Measurements from ENCODE around the gene SIL1.

The SIL1 gene

GRCh38 chr5:139147483-139148087, 50.6 kb downstream of the SIL1 start:
- no peak overlapping the region for H4K91ac ChIP-seq (ENCODE audit: low read length)

GRCh38 chr5:139146809-139147482, 51.2 kb downstream of the SIL1 start:
- Histone ChIP-seq H2AK5ac (ENCODE audit: low read length, severe bottlenecking) (no peak overlapping the region), H2BK15ac (ENCODE audit: low read depth, poor library complexity, severe bottlenecking) (no peak overlapping the region), H3K4me1 (ENCODE audit: control insufficient read depth, insufficient read depth, low read depth, low read length) (peaks cover 3% of the 10 kb centered on the region), H3K36me3 (ENCODE audit: control insufficient read depth in 1 of 2, insufficient read depth in 2 of 2, low read depth in 1 of 2, low read length in 2 of 2) (no peaks in the 10 kb centered on the region), H3K4me2 (ENCODE audit: low read length, poor library complexity, severe bottlenecking) (no peak overlapping the region), H3K4ac (ENCODE audit: low read depth in 1 of 2, low read length in 2 of 2) (peak overlapping the region in 1 of 2 experiments; percentile 47), H3K14ac (ENCODE audit: low read length in 2 of 2) (no peak overlapping the region), H2BK120ac (ENCODE audit: low read depth, low read length) (no peak overlapping the region), H3K27me3 (ENCODE audit: control insufficient read depth in 1 of 2, insufficient read depth in 1 of 2, low read length in 2 of 2) (no peaks in the 10 kb centered on the region), H3K27ac (ENCODE audit: low read length, poor library complexity, severe bottlenecking) (no peak overlapping the region), H2BK12ac (ENCODE audit: low read length in 2 of 2) (no peak overlapping the region), H2AFZ (ENCODE audit: low read depth, low read length) (no peak overlapping the region), H3K79me1 (replicated peaks; ENCODE audit: low read length, poor library complexity, severe bottlenecking) (peaks cover 35% of the 10 kb centered on the region), H3K9ac (ENCODE audit: low read length) (no peak overlapping the region), H3K9me3 (ENCODE audit: control insufficient read depth, low read length) (no peaks in the 10 kb centered on the region), H2BK5ac (ENCODE audit: low read depth, low read length, poor library complexity, severe bottlenecking) (no peak overlapping the region), H3K4me3 (ENCODE audit: insufficient read depth in 1 of 2, low read depth in 1 of 2, low read length in 2 of 2) (no peak overlapping the region), H3K18ac (ENCODE audit: low read depth in 1 of 2, low read length in 2 of 2) (no peak overlapping the region), H4K8ac (ENCODE audit: low read length) (peak overlapping the region; percentile 42), H3K23ac (ENCODE audit: low read length in 2 of 2) (no peak overlapping the region), H4K91ac (ENCODE audit: low read length) (no peak overlapping the region)
- 90% methylated on average over 1 of the region's 2 CpGs for WGBS
- no peak for DNase-seq

More at GRCh38 chr5:139147483-139148087, 50.6 kb downstream of the SIL1 start:
- H3K4ac ChIP-seq (ENCODE audit: low read depth in 1 of 2, low read length in 2 of 2) = peak overlapping the region in 1 of 2 experiments; percentile 47
- no peak overlapping the region for H3K18ac ChIP-seq (ENCODE audit: low read depth in 1 of 2, low read length in 2 of 2)
- 18% methylated on average over 2 of the region's 2 CpGs for WGBS
- H2BK120ac ChIP-seq (ENCODE audit: low read depth, low read length) = no peak overlapping the region
- H3K4me3 ChIP-seq (ENCODE audit: insufficient read depth in 1 of 2, low read depth in 1 of 2, low read length in 2 of 2) = no peak overlapping the region
- H3K23ac ChIP-seq (ENCODE audit: low read length in 2 of 2) = no peak overlapping the region
- no peak overlapping the region for H3K9ac ChIP-seq (ENCODE audit: low read length)
- H2AFZ ChIP-seq (ENCODE audit: low read depth, low read length) = no peak overlapping the region
- H3K79me1 ChIP-seq (replicated peaks; ENCODE audit: low read length, poor library complexity, severe bottlenecking) = peaks cover 36% of the 10 kb centered on the region
- H2AK5ac ChIP-seq (ENCODE audit: low read length, severe bottlenecking) = no peak overlapping the region
- H2BK12ac ChIP-seq (ENCODE audit: low read length in 2 of 2) = no peak overlapping the region
- no peak overlapping the region for H4K8ac ChIP-seq (ENCODE audit: low read length)
- no peaks in the 10 kb centered on the region for H3K27me3 ChIP-seq (ENCODE audit: control insufficient read depth in 1 of 2, insufficient read depth in 1 of 2, low read length in 2 of 2)
- H3K4me2 ChIP-seq (ENCODE audit: low read length, poor library complexity, severe bottlenecking) = peak overlapping the region; percentile 13
- H3K27ac ChIP-seq (ENCODE audit: low read length, poor library complexity, severe bottlenecking) = no peak overlapping the region
- DNase-seq = peak; percentile 65
- no peaks in the 10 kb centered on the region for H3K36me3 ChIP-seq (ENCODE audit: control insufficient read depth in 1 of 2, insufficient read depth in 2 of 2, low read depth in 1 of 2, low read length in 2 of 2)
- H3K14ac ChIP-seq (ENCODE audit: low read length in 2 of 2) = no peak overlapping the region
- H3K9me3 ChIP-seq (ENCODE audit: control insufficient read depth, low read length) = no peaks in the 10 kb centered on the region
- H2BK5ac ChIP-seq (ENCODE audit: low read depth, low read length, poor library complexity, severe bottlenecking) = no peak overlapping the region
- H2BK15ac ChIP-seq (ENCODE audit: low read depth, poor library complexity, severe bottlenecking) = no peak overlapping the region
- peaks cover 3% of the 10 kb centered on the region for H3K4me1 ChIP-seq (ENCODE audit: control insufficient read depth, insufficient read depth, low read depth, low read length)

GRCh38 chr5:139141446-139142204, 56.5 kb downstream of the SIL1 start:
- no peak overlapping the region for H2AFZ ChIP-seq (ENCODE audit: low read depth, low read length)
- no peak overlapping the region for H3K23ac ChIP-seq (ENCODE audit: low read length in 2 of 2)
- H3K4me2 ChIP-seq (ENCODE audit: low read length, poor library complexity, severe bottlenecking) = no peak overlapping the region
- no peaks in the 10 kb centered on the region for H3K36me3 ChIP-seq (ENCODE audit: control insufficient read depth in 1 of 2, insufficient read depth in 2 of 2, low read depth in 1 of 2, low read length in 2 of 2)
- no peaks in the 10 kb centered on the region for H3K9me3 ChIP-seq (ENCODE audit: control insufficient read depth, low read length)
- H2BK12ac ChIP-seq (ENCODE audit: low read length in 2 of 2) = no peak overlapping the region
- H4K91ac ChIP-seq (ENCODE audit: low read length) = no peak overlapping the region
- DNase-seq = no peak
- H4K8ac ChIP-seq (ENCODE audit: low read length) = no peak overlapping the region
- H3K4me3 ChIP-seq (ENCODE audit: insufficient read depth in 1 of 2, low read depth in 1 of 2, low read length in 2 of 2) = peak overlapping the region in 1 of 2 experiments; percentile 13
- no peak overlapping the region for H2BK5ac ChIP-seq (ENCODE audit: low read depth, low read length, poor library complexity, severe bottlenecking)
- H3K4me1 ChIP-seq (ENCODE audit: control insufficient read depth, insufficient read depth, low read depth, low read length) = peaks cover 12% of the 10 kb centered on the region
- WGBS = 95% methylated on average over 3 of the region's 3 CpGs
- H3K9ac ChIP-seq (ENCODE audit: low read length) = peak overlapping the region; percentile 87
- no peak overlapping the region for H2BK15ac ChIP-seq (ENCODE audit: low read depth, poor library complexity, severe bottlenecking)
- no peak overlapping the region for H3K4ac ChIP-seq (ENCODE audit: low read depth in 1 of 2, low read length in 2 of 2)
- H3K27ac ChIP-seq (ENCODE audit: low read length, poor library complexity, severe bottlenecking) = no peak overlapping the region
- peaks cover 17% of the 10 kb centered on the region for H3K79me1 ChIP-seq (replicated peaks; ENCODE audit: low read length, poor library complexity, severe bottlenecking)
- H3K18ac ChIP-seq (ENCODE audit: low read depth in 1 of 2, low read length in 2 of 2) = peak overlapping the region in 1 of 2 experiments; percentile 6
- no peak overlapping the region for H3K14ac ChIP-seq (ENCODE audit: low read length in 2 of 2)
- no peaks in the 10 kb centered on the region for H3K27me3 ChIP-seq (ENCODE audit: control insufficient read depth in 1 of 2, insufficient read depth in 1 of 2, low read length in 2 of 2)
- no peak overlapping the region for H2BK120ac ChIP-seq (ENCODE audit: low read depth, low read length)
- H2AK5ac ChIP-seq (ENCODE audit: low read length, severe bottlenecking) = no peak overlapping the region

GRCh38 chr5:139140591-139141071, 57.5 kb downstream of the SIL1 start:
- no peak overlapping the region for H2BK120ac ChIP-seq (ENCODE audit: low read depth, low read length)
- H3K79me1 ChIP-seq (replicated peaks; ENCODE audit: low read length, poor library complexity, severe bottlenecking) = peaks cover 19% of the 10 kb centered on the region
- H3K9ac ChIP-seq (ENCODE audit: low read length) = peak overlapping the region; percentile 87
- WGBS = 82% methylated on average over 6 of the region's 6 CpGs
- no peak overlapping the region for H2BK5ac ChIP-seq (ENCODE audit: low read depth, low read length, poor library complexity, severe bottlenecking)
- no peak overlapping the region for H4K91ac ChIP-seq (ENCODE audit: low read length)
- no peaks in the 10 kb centered on the region for H3K36me3 ChIP-seq (ENCODE audit: control insufficient read depth in 1 of 2, insufficient read depth in 2 of 2, low read depth in 1 of 2, low read length in 2 of 2)
- H3K4me1 ChIP-seq (ENCODE audit: control insufficient read depth, insufficient read depth, low read depth, low read length) = peaks cover 12% of the 10 kb centered on the region
- no peak overlapping the region for H3K4me3 ChIP-seq (ENCODE audit: insufficient read depth in 1 of 2, low read depth in 1 of 2, low read length in 2 of 2)
- DNase-seq = no peak
- H3K27me3 ChIP-seq (ENCODE audit: control insufficient read depth in 1 of 2, insufficient read depth in 1 of 2, low read length in 2 of 2) = no peaks in the 10 kb centered on the region
- H3K23ac ChIP-seq (ENCODE audit: low read length in 2 of 2) = no peak overlapping the region
- H3K14ac ChIP-seq (ENCODE audit: low read length in 2 of 2) = no peak overlapping the region
- H2BK15ac ChIP-seq (ENCODE audit: low read depth, poor library complexity, severe bottlenecking) = no peak overlapping the region
- H2AFZ ChIP-seq (ENCODE audit: low read depth, low read length) = no peak overlapping the region
- no peak overlapping the region for H2BK12ac ChIP-seq (ENCODE audit: low read length in 2 of 2)
- no peaks in the 10 kb centered on the region for H3K9me3 ChIP-seq (ENCODE audit: control insufficient read depth, low read length)
- no peak overlapping the region for H3K4me2 ChIP-seq (ENCODE audit: low read length, poor library complexity, severe bottlenecking)
- no peak overlapping the region for H3K4ac ChIP-seq (ENCODE audit: low read depth in 1 of 2, low read length in 2 of 2)
- peak overlapping the region; percentile 84 for H2AK5ac ChIP-seq (ENCODE audit: low read length, severe bottlenecking)
- peak overlapping the region; percentile 1 for H4K8ac ChIP-seq (ENCODE audit: low read length)
- no peak overlapping the region for H3K27ac ChIP-seq (ENCODE audit: low read length, poor library complexity, severe bottlenecking)
- peak overlapping the region in 1 of 2 experiments; percentile 61 for H3K18ac ChIP-seq (ENCODE audit: low read depth in 1 of 2, low read length in 2 of 2)

Measured in mesenchymal stem cell (in vitro differentiated cells and primary cell).